IPS DF 6.9 (cell line): Measurements from ENCODE around the gene BTBD7.
A peak's percentile ranks its signal among the peaks of the same experiment; 100 is the strongest.
"Not testable (repeated sequence)": the region's sequence is repeated elsewhere in the genome, so short reads cannot be mapped to it uniquely, and the experiment has no call there.

ENCODE experiments used
- DNase-seq: peaks from one replicate; pipeline ENCODE4 v3.0.0-alpha.2; 2013; ENCODE audit warnings: low read depth, low spot score
- H3K27ac ChIP-seq: one replicate; pipeline ENCODE4 v1.5.1; 2013; ENCODE audit warnings: low read length, control low read depth
- H3K27me3 ChIP-seq: 2 replicates; pipeline ENCODE4 v1.6.1; 2013; ENCODE audit warnings: mild to moderate bottlenecking, low read length; ENCODE audit not compliant: control insufficient read depth, insufficient read depth
- H3K36me3 ChIP-seq: 2 replicates; pipeline ENCODE4 v1.6.1; 2013; ENCODE audit warnings: low read length; ENCODE audit not compliant: control insufficient read depth, insufficient read depth
- H3K4me1 ChIP-seq: 2 replicates; pipeline ENCODE4 v1.6.1; 2013; ENCODE audit warnings: low read length; ENCODE audit not compliant: control insufficient read depth, insufficient read depth
- H3K4me3 ChIP-seq: 2 replicates; pipeline ENCODE4 v1.5.1; 2013; ENCODE audit warnings: mild to moderate bottlenecking, low read length
- H3K9me3 ChIP-seq: 2 replicates; pipeline ENCODE4 v1.6.1; 2013; ENCODE audit warnings: low read length, inconsistent platforms; ENCODE audit not compliant: control insufficient read depth, insufficient read depth
- WGBS: extraction: QIAGEN DNeasy Blood & Tissue Kit; methylation state at CpG from one replicate; pipeline ENCODE4 v1.1.7; 2013; ENCODE audit warnings: mixed read lengths, missing lambda C conversion rate; ENCODE audit not compliant: insufficient read length, insufficient coverage; 5-methylcytosine and 5-hydroxymethylcytosine counted together

BTBD7 gene

GRCh38 chr14:93332853-93333630 is at the start of gene BTBD7:
Gene BTBD7 (minus strand): TSS chr14:93333036. CDS start chr14:93296051, 36,985 bp downstream.
- H3K4me1 ChIP-seq, result no peaks in the 10 kb centered on the region
- no CpG with 5 or more reads among the region's 74 CpGs for WGBS
- no peak within 1 kb of the TSS for H3K27ac ChIP-seq
- peak within 1 kb of the TSS; percentile 80 for H3K4me3 ChIP-seq
- DNase-seq, result peak; percentile 80
- H3K27me3 ChIP-seq, result no peaks in the 10 kb centered on the region
- no peaks in the 10 kb centered on the region for H3K36me3 ChIP-seq
- no peaks in the 10 kb centered on the region; the same call in 1 of the 2 replicates for H3K9me3 ChIP-seq

- no peak overlapping the region for H3K4me3 ChIP-seq
- no CpG with 5 or more reads among the region's 1 CpG for WGBS
- no peaks in the 10 kb centered on the region for H3K4me1 ChIP-seq
- H3K9me3 ChIP-seq, result no peaks in the 10 kb centered on the region
- no peaks in the 10 kb centered on the region for H3K27me3 ChIP-seq
- no peak overlapping the region for H3K27ac ChIP-seq
- H3K36me3 ChIP-seq, result no peaks in the 10 kb centered on the region
- no peak for DNase-seq
These were observed 48.8 kb upstream of the BTBD7 start for GRCh38 chr14:93381644-93382043.

GRCh38 chr14:93379831-93380230 is 47.0 kb upstream of the BTBD7 start:
- DNase-seq, result no peak

GRCh38 chr14:93375673-93376156 is 42.9 kb upstream of the BTBD7 start:
- H3K9me3 ChIP-seq, result no peaks in the 10 kb centered on the region
- no peaks in the 10 kb centered on the region for H3K4me1 ChIP-seq
- H3K27me3 ChIP-seq, result no peaks in the 10 kb centered on the region
- H3K27ac ChIP-seq, result no peak overlapping the region
- no peak for DNase-seq
- no CpG with 5 or more reads among the region's 6 CpGs for WGBS
- no peak overlapping the region for H3K4me3 ChIP-seq
- no peaks in the 10 kb centered on the region for H3K36me3 ChIP-seq

More at GRCh38 chr14:93379831-93380230, 47.0 kb upstream of the BTBD7 start:
- Histone ChIP-seq H3K27ac (no peak overlapping the region), H3K36me3 (no peaks in the 10 kb centered on the region), H3K27me3 (no peaks in the 10 kb centered on the region), H3K9me3 (no peaks in the 10 kb centered on the region), H3K4me3 (no peak overlapping the region), H3K4me1 (no peaks in the 10 kb centered on the region)
- WGBS, result no CpG with 5 or more reads among the region's 1 CpG

- H3K27me3 ChIP-seq, result no peaks in the 10 kb centered on the region
- no peaks in the 10 kb centered on the region for H3K9me3 ChIP-seq
- no peak for DNase-seq
- H3K27ac ChIP-seq, result no peak overlapping the region
- no peaks in the 10 kb centered on the region for H3K36me3 ChIP-seq
- H3K4me3 ChIP-seq, result no peak overlapping the region
- no CpG with 5 or more reads among the region's 4 CpGs for WGBS
- H3K4me1 ChIP-seq, result no peaks in the 10 kb centered on the region
These were observed 37.0 kb upstream of the BTBD7 start for GRCh38 chr14:93369713-93370266.

- no peak overlapping the region for H3K4me3 ChIP-seq
These were observed 36.3 kb upstream of the BTBD7 start for GRCh38 chr14:93368996-93369712.

GRCh38 chr14:93354873-93355272 is 22.0 kb upstream of the BTBD7 start:
- H3K4me1 ChIP-seq, DNase-seq, H3K27ac ChIP-seq, H3K9me3 ChIP-seq, H3K27me3 ChIP-seq, H3K4me3 ChIP-seq, H3K36me3 ChIP-seq: not testable (repeated sequence)
- WGBS, result no CpG with 5 or more reads among the region's 6 CpGs

More at GRCh38 chr14:93368996-93369712, 36.3 kb upstream of the BTBD7 start:
- no CpG with 5 or more reads among the region's 5 CpGs for WGBS
- Histone ChIP-seq H3K36me3 (no peaks in the 10 kb centered on the region), H3K27ac (no peak overlapping the region), H3K4me1 (no peaks in the 10 kb centered on the region), H3K9me3 (no peaks in the 10 kb centered on the region), H3K27me3 (no peaks in the 10 kb centered on the region)
- no peak for DNase-seq

GRCh38 chr14:93348292-93348691 is 15.5 kb upstream of the BTBD7 start:
- no CpG with 5 or more reads among the region's 5 CpGs for WGBS
- H3K27me3 ChIP-seq, result no peaks in the 10 kb centered on the region
- H3K4me3 ChIP-seq, result no peak overlapping the region
- no peaks in the 10 kb centered on the region; the same call in 1 of the 2 replicates for H3K4me1 ChIP-seq
- H3K27ac ChIP-seq, result no peak overlapping the region
- DNase-seq, result no peak
- peaks cover 3% of the 10 kb centered on the region; the same call in 1 of the 2 replicates for H3K36me3 ChIP-seq
- no peaks in the 10 kb centered on the region for H3K9me3 ChIP-seq

- H3K27me3 ChIP-seq, result no peaks in the 10 kb centered on the region
These were observed 15.0 kb upstream of the BTBD7 start for GRCh38 chr14:93347850-93348249.

More at GRCh38 chr14:93347850-93348249, 15.0 kb upstream of the BTBD7 start:
- Histone ChIP-seq H3K9me3 (no peaks in the 10 kb centered on the region), H3K4me1 (no peaks in the 10 kb centered on the region; the same call in 1 of the 2 replicates), H3K27ac (no peak overlapping the region), H3K36me3 (peaks cover 3% of the 10 kb centered on the region; the same call in 1 of the 2 replicates), H3K4me3 (no peak overlapping the region)
- no peak for DNase-seq
- no CpG with 5 or more reads among the region's 8 CpGs for WGBS
